Measurements from ENCODE around the gene FAM151A.

FAM151A gene

GRCh38 chr1:54666333-54666732, 43.0 kb upstream of the FAM151A start:
- Histone ChIP-seq H4K8ac (ENCODE audit: low read depth, low read length) (no peak overlapping the region), H3K4me3 (ENCODE audit: low read length in 2 of 2) (no peak overlapping the region), H2BK5ac (ENCODE audit: low read length) (no peak overlapping the region), H3K9ac (ENCODE audit: low read depth, low read length, poor library complexity) (no peak overlapping the region), H2BK12ac (ENCODE audit: low read length) (no peak overlapping the region), H2AFZ (ENCODE audit: low read length) (no peak overlapping the region), H3K27ac (replicated peaks; ENCODE audit: low read length) (no peak overlapping the region), H3K4me2 (ENCODE audit: insufficient read depth, low read length, poor library complexity, severe bottlenecking) (no peak overlapping the region), H3K14ac (ENCODE audit: low read length) (no peak overlapping the region), H3K23ac (ENCODE audit: low read depth, low read length, poor library complexity) (no peak overlapping the region), H3K4me1 (ENCODE audit: control insufficient read depth in 2 of 2, insufficient read depth in 1 of 2, low read depth in 1 of 2, low read length in 2 of 2) (no peaks in the 10 kb centered on the region), H4K91ac (ENCODE audit: low read depth, low read length, poor library complexity) (no peak overlapping the region), H3K18ac (ENCODE audit: low read length) (no peak overlapping the region), H2BK120ac (ENCODE audit: low read depth, low read length) (no peak overlapping the region), H3K79me1 (ENCODE audit: low read depth, low read length) (no peaks in the 10 kb centered on the region), H3K9me3 (replicated peaks in 1 of 2; ENCODE audit: control insufficient read depth in 2 of 2, insufficient read depth in 1 of 2, low read depth in 1 of 2, low read length in 2 of 2) (no peaks in the 10 kb centered on the region), H3K27me3 (ENCODE audit: control insufficient read depth in 3 of 3, insufficient read depth in 3 of 3, low read depth in 1 of 3, low read length in 3 of 3) (no peaks in the 10 kb centered on the region), H2AK5ac (ENCODE audit: low read depth, low read length) (no peak overlapping the region), H3K4ac (ENCODE audit: low read length) (no peak overlapping the region), H2BK15ac (ENCODE audit: low read length) (no peak overlapping the region), H3K36me3 (replicated peaks in 1 of 2; ENCODE audit: control insufficient read depth in 2 of 2, insufficient read depth in 2 of 2, low read length in 2 of 2) (no peaks in the 10 kb centered on the region)
- DNase-seq (ENCODE audit: low spot score), result no peak
- WGBS, 2 donors (ENCODE audit: extremely low coverage in 2 of 2, insufficient read length in 2 of 2, insufficient replicate concordance in 1 of 2), result no CpG with 5 or more reads among the region's 6 CpGs

- Histone ChIP-seq H2BK120ac (ENCODE audit: low read depth, low read length) (no peak overlapping the region), H3K4me1 (ENCODE audit: control insufficient read depth in 2 of 2, insufficient read depth in 1 of 2, low read depth in 1 of 2, low read length in 2 of 2) (no peaks in the 10 kb centered on the region), H3K14ac (ENCODE audit: low read length) (no peak overlapping the region), H3K23ac (ENCODE audit: low read depth, low read length, poor library complexity) (no peak overlapping the region), H3K9me3 (replicated peaks in 1 of 2; ENCODE audit: control insufficient read depth in 2 of 2, insufficient read depth in 1 of 2, low read depth in 1 of 2, low read length in 2 of 2) (no peaks in the 10 kb centered on the region), H2BK5ac (ENCODE audit: low read length) (no peak overlapping the region), H3K4me2 (ENCODE audit: insufficient read depth, low read length, poor library complexity, severe bottlenecking) (no peak overlapping the region), H2AFZ (ENCODE audit: low read length) (no peak overlapping the region), H3K9ac (ENCODE audit: low read depth, low read length, poor library complexity) (no peak overlapping the region), H3K4me3 (ENCODE audit: low read length in 2 of 2) (peak overlapping the region in 1 of 2 donors; percentile 33), H2BK15ac (ENCODE audit: low read length) (no peak overlapping the region), H3K27me3 (ENCODE audit: control insufficient read depth in 3 of 3, insufficient read depth in 3 of 3, low read depth in 1 of 3, low read length in 3 of 3) (no peaks in the 10 kb centered on the region), H4K91ac (ENCODE audit: low read depth, low read length, poor library complexity) (no peak overlapping the region), H3K18ac (ENCODE audit: low read length) (no peak overlapping the region), H3K79me1 (ENCODE audit: low read depth, low read length) (no peaks in the 10 kb centered on the region), H2AK5ac (ENCODE audit: low read depth, low read length) (no peak overlapping the region), H4K8ac (ENCODE audit: low read depth, low read length) (no peak overlapping the region), H3K27ac (replicated peaks; ENCODE audit: low read length) (no peak overlapping the region), H3K4ac (ENCODE audit: low read length) (no peak overlapping the region), H3K36me3 (replicated peaks in 1 of 2; ENCODE audit: control insufficient read depth in 2 of 2, insufficient read depth in 2 of 2, low read length in 2 of 2) (no peaks in the 10 kb centered on the region), H2BK12ac (ENCODE audit: low read length) (no peak overlapping the region)
- no peak for DNase-seq (ENCODE audit: low spot score)
- WGBS, 2 donors (ENCODE audit: extremely low coverage in 2 of 2, insufficient read length in 2 of 2, insufficient replicate concordance in 1 of 2), result no CpG with 5 or more reads among the region's 5 CpGs
These were observed 42.5 kb upstream of the FAM151A start for GRCh38 chr1:54665852-54666251.

- no peak for DNase-seq (ENCODE audit: low spot score)
- H2BK15ac ChIP-seq (ENCODE audit: low read length), result no peak overlapping the region
- H3K9ac ChIP-seq (ENCODE audit: low read depth, low read length, poor library complexity), result peak overlapping the region; percentile 2
- no peaks in the 10 kb centered on the region for H3K4me1 ChIP-seq (ENCODE audit: control insufficient read depth in 2 of 2, insufficient read depth in 1 of 2, low read depth in 1 of 2, low read length in 2 of 2)
- no peak overlapping the region for H4K91ac ChIP-seq (ENCODE audit: low read depth, low read length, poor library complexity)
- H3K14ac ChIP-seq (ENCODE audit: low read length), result no peak overlapping the region
- no peak overlapping the region for H2BK12ac ChIP-seq (ENCODE audit: low read length)
- no peak overlapping the region for H2AFZ ChIP-seq (ENCODE audit: low read length)
- no peak overlapping the region for H3K23ac ChIP-seq (ENCODE audit: low read depth, low read length, poor library complexity)
- no peaks in the 10 kb centered on the region for H3K9me3 ChIP-seq (replicated peaks in 1 of 2; ENCODE audit: control insufficient read depth in 2 of 2, insufficient read depth in 1 of 2, low read depth in 1 of 2, low read length in 2 of 2)
- H3K27ac ChIP-seq (replicated peaks; ENCODE audit: low read length), result no peak overlapping the region
- H3K27me3 ChIP-seq (ENCODE audit: control insufficient read depth in 3 of 3, insufficient read depth in 3 of 3, low read depth in 1 of 3, low read length in 3 of 3), result no peaks in the 10 kb centered on the region
- no peak overlapping the region for H2BK120ac ChIP-seq (ENCODE audit: low read depth, low read length)
- H3K36me3 ChIP-seq (replicated peaks in 1 of 2; ENCODE audit: control insufficient read depth in 2 of 2, insufficient read depth in 2 of 2, low read length in 2 of 2), result no peaks in the 10 kb centered on the region
- peak overlapping the region; percentile 60 for H3K18ac ChIP-seq (ENCODE audit: low read length)
- H4K8ac ChIP-seq (ENCODE audit: low read depth, low read length), result no peak overlapping the region
- no peak overlapping the region for H3K4me3 ChIP-seq (ENCODE audit: low read length in 2 of 2)
- WGBS, 2 donors (ENCODE audit: extremely low coverage in 2 of 2, insufficient read length in 2 of 2, insufficient replicate concordance in 1 of 2), result no CpG with 5 or more reads among the region's 4 CpGs
- H3K4ac ChIP-seq (ENCODE audit: low read length), result no peak overlapping the region
- no peak overlapping the region for H2AK5ac ChIP-seq (ENCODE audit: low read depth, low read length)
- H3K79me1 ChIP-seq (ENCODE audit: low read depth, low read length), result no peaks in the 10 kb centered on the region
- H3K4me2 ChIP-seq (ENCODE audit: insufficient read depth, low read length, poor library complexity, severe bottlenecking), result no peak overlapping the region
- no peak overlapping the region for H2BK5ac ChIP-seq (ENCODE audit: low read length)
These were observed 41.0 kb upstream of the FAM151A start for GRCh38 chr1:54664364-54664763.

GRCh38 chr1:54663725-54664124, 40.4 kb upstream of the FAM151A start:
- Histone ChIP-seq H3K23ac (ENCODE audit: low read depth, low read length, poor library complexity) (no peak overlapping the region), H3K4ac (ENCODE audit: low read length) (no peak overlapping the region), H3K79me1 (ENCODE audit: low read depth, low read length) (no peaks in the 10 kb centered on the region), H2BK120ac (ENCODE audit: low read depth, low read length) (no peak overlapping the region), H3K27me3 (ENCODE audit: control insufficient read depth in 3 of 3, insufficient read depth in 3 of 3, low read depth in 1 of 3, low read length in 3 of 3) (no peaks in the 10 kb centered on the region), H2BK12ac (ENCODE audit: low read length) (no peak overlapping the region), H3K9ac (ENCODE audit: low read depth, low read length, poor library complexity) (no peak overlapping the region), H3K27ac (replicated peaks; ENCODE audit: low read length) (no peak overlapping the region), H3K18ac (ENCODE audit: low read length) (no peak overlapping the region), H2BK5ac (ENCODE audit: low read length) (no peak overlapping the region), H4K91ac (ENCODE audit: low read depth, low read length, poor library complexity) (no peak overlapping the region), H3K36me3 (replicated peaks in 1 of 2; ENCODE audit: control insufficient read depth in 2 of 2, insufficient read depth in 2 of 2, low read length in 2 of 2) (no peaks in the 10 kb centered on the region), H3K14ac (ENCODE audit: low read length) (no peak overlapping the region), H4K8ac (ENCODE audit: low read depth, low read length) (no peak overlapping the region), H2AFZ (ENCODE audit: low read length) (no peak overlapping the region), H2AK5ac (ENCODE audit: low read depth, low read length) (no peak overlapping the region), H3K4me2 (ENCODE audit: insufficient read depth, low read length, poor library complexity, severe bottlenecking) (no peak overlapping the region), H2BK15ac (ENCODE audit: low read length) (no peak overlapping the region), H3K4me3 (ENCODE audit: low read length in 2 of 2) (no peak overlapping the region), H3K4me1 (ENCODE audit: control insufficient read depth in 2 of 2, insufficient read depth in 1 of 2, low read depth in 1 of 2, low read length in 2 of 2) (no peaks in the 10 kb centered on the region), H3K9me3 (replicated peaks in 1 of 2; ENCODE audit: control insufficient read depth in 2 of 2, insufficient read depth in 1 of 2, low read depth in 1 of 2, low read length in 2 of 2) (no peaks in the 10 kb centered on the region)
- WGBS, 2 donors (ENCODE audit: extremely low coverage in 2 of 2, insufficient read length in 2 of 2, insufficient replicate concordance in 1 of 2), result no CpG with 5 or more reads among the region's 4 CpGs
- DNase-seq (ENCODE audit: low spot score), result no peak
